HCT116 (cell line): ENCODE measurements around the gene ARNT2. TPM values are rescaled to one million over a fixed set of nuclear protein-coding genes. Genes with fewer than 3 reads are reported as not detected.

Source experiments
- ATAC-seq: fragments of 200-7000 bp; cut with Tn5 transposase; 2 replicates; pipeline ENCODE4 v1.9.1; 2020; ENCODE audit warnings: mild to moderate bottlenecking, moderate library complexity
- BruUV-seq: library from RNA; stranded (reverse); fragments of 400-500 nt; replicated peaks from 2 replicates; lab custom pipeline; 2021; lab: Mats Ljungman, UMichigan
- CTCF ChIA-PET: fragments of 300-600 bp; sonication (Branson Sonifier 250); formaldehyde crosslinking; loops from one replicate; lab custom pipeline; 2021; ENCODE audit warnings: antibody characterized with exemption; lab: Charles Lee
- POLR2A ChIA-PET: fragments of 300-600, 350-600 bp; sonication (Branson Sonifier 250); formaldehyde crosslinking; loops from one replicate; lab custom pipeline; 2021; ENCODE audit warnings: antibody characterized with exemption; lab: Charles Lee
- RAD21 ChIA-PET, 2 experiments: fragments of 300-600 bp; sonication (Branson Sonifier 250); formaldehyde crosslinking; loops; one replicate each; lab custom pipeline; 2023; ENCODE audit warnings: low total read pairs in 2 of 2; ENCODE audit not compliant: uncharacterized antibody in 2 of 2, unreplicated experiment in 2 of 2, low non-redundant PET in 1 of 2; lab: Charles Lee
- DNase-seq: peaks from one replicate; pipeline ENCODE4 v3.0.0-alpha.2; 2010; ENCODE audit warnings: low read depth, low spot score
- H2AFZ ChIP-seq: fragments of 200-600 bp; shearing (Covaris generic), sonication (generic); 2 replicates; pipeline ENCODE4 v1.6.1; 2017; ENCODE audit warnings: low read depth, mixed run types, mixed read lengths, antibody characterized with exemption, low read length; ENCODE audit not compliant: poor library complexity, severe bottlenecking
- H3K27ac ChIP-seq: 2 replicates; pipeline ENCODE4 v1.5.1; 2012; ENCODE audit warnings: low read depth, low read length
- H3K27me3 ChIP-seq: fragments of 200-600 bp; sonication (generic); 2 replicates; pipeline ENCODE4 v1.6.1; 2016; ENCODE audit warnings: mixed run types, low read length, mixed read lengths; ENCODE audit not compliant: insufficient read depth
- H3K36me3 ChIP-seq, 2 experiments: fragments of 200-500 bp in 1 of 2; fragments of 200-600 bp in 1 of 2; sonication (Bioruptor generic) in 1 of 2; sonication (generic) in 1 of 2; 2 replicates each; pipeline versions ENCODE4 v1.5.1 to v1.6.1; 2014 to 2016; ENCODE audit warnings: low read length in 2 of 2, inconsistent platforms in 1 of 2, mixed read lengths in 1 of 2, mixed run types in 1 of 2; ENCODE audit not compliant: insufficient read depth in 2 of 2, control insufficient read depth in 1 of 2
- H3K4me1 ChIP-seq, 2 experiments: fragments of 200-600 bp in 1 of 2; sonication (generic) in 1 of 2; 2 replicates each; pipeline versions ENCODE4 v1.5.1 to v1.6.1; 2012 to 2017; ENCODE audit warnings: low read length in 2 of 2, inconsistent platforms in 1 of 2, mild to moderate bottlenecking in 1 of 2, mixed read lengths in 1 of 2, mixed run types in 1 of 2, moderate library complexity in 1 of 2; ENCODE audit not compliant: insufficient read depth in 2 of 2, control insufficient read depth in 1 of 2
- H3K4me2 ChIP-seq: fragments of 200-600 bp; sonication (generic); 2 replicates; pipeline ENCODE4 v1.6.1; 2017; ENCODE audit warnings: mixed run types, low read length, mixed read lengths
- H3K4me3 ChIP-seq, 2 experiments: fragments of 200-600 bp in 1 of 2; sonication (generic) in 1 of 2; replicated peaks in 1 of 2; 2 replicates each; pipeline ENCODE4 v1.5.1; 2011 to 2016; ENCODE audit warnings: low read length in 2 of 2, control low read depth in 1 of 2, low read depth in 1 of 2, mild to moderate bottlenecking in 1 of 2, mixed read lengths in 1 of 2, mixed run types in 1 of 2
- H3K79me2 ChIP-seq: fragments of 200-600 bp; sonication (generic); 2 replicates; pipeline ENCODE4 v1.6.1; 2017; ENCODE audit warnings: mild to moderate bottlenecking, mixed run types, low read length, moderate library complexity, mixed read lengths; ENCODE audit not compliant: insufficient read depth
- H3K9ac ChIP-seq: fragments of 200-600 bp; sonication (generic); 2 replicates; pipeline ENCODE4 v1.6.1; 2016; ENCODE audit warnings: low read length, mixed read lengths
- H3K9me2 ChIP-seq: fragments of 200-600 bp; sonication (generic), shearing (Covaris generic); 2 replicates; pipeline ENCODE4 v1.6.1; 2017; ENCODE audit warnings: mixed run types, mild to moderate bottlenecking, moderate library complexity; ENCODE audit not compliant: insufficient read depth
- H3K9me3 ChIP-seq, 2 experiments: fragments of 200-500 bp in 1 of 2; fragments of 200-600 bp in 1 of 2; sonication (Bioruptor generic) in 1 of 2; sonication (generic) in 1 of 2; 2 replicates each; pipeline ENCODE4 v1.6.1; 2014 to 2017; ENCODE audit warnings: low read length in 2 of 2, mixed read lengths in 2 of 2, inconsistent platforms in 1 of 2, low read depth in 1 of 2, mild to moderate bottlenecking in 1 of 2, mixed run types in 1 of 2, moderate library complexity in 1 of 2; ENCODE audit not compliant: control insufficient read depth in 1 of 2, insufficient read depth in 1 of 2
- H4K20me1 ChIP-seq: fragments of 200-600 bp; sonication (generic), shearing (Covaris generic); 2 replicates; pipeline ENCODE4 v1.6.1; 2017; ENCODE audit warnings: mixed run types, mild to moderate bottlenecking, moderate library complexity; ENCODE audit not compliant: insufficient read depth
- CBX3 ChIP-seq: IDR thresholded peaks from 2 replicates; pipeline ENCODE4 v1.6.1; 2012; ENCODE audit warnings: low read depth
- CEBPB ChIP-seq: IDR thresholded peaks from 2 replicates; pipeline ENCODE4 v1.6.1; 2012; ENCODE audit warnings: low read depth
- EGR1 ChIP-seq: IDR thresholded peaks from 2 replicates; pipeline ENCODE4 v1.6.1; 2012; ENCODE audit warnings: low read depth
- ELF1 ChIP-seq: IDR thresholded peaks from 2 replicates; pipeline ENCODE4 v1.6.1; 2012; ENCODE audit warnings: low read depth, borderline replicate concordance
- EZH2 ChIP-seq: fragments of 200-600 bp; sonication (generic); IDR thresholded peaks from 2 replicates; pipeline ENCODE4 v1.6.1; 2017; ENCODE audit warnings: antibody characterized with exemption, mixed run types
- JUND ChIP-seq: IDR thresholded peaks from 2 replicates; pipeline ENCODE4 v1.6.1; 2012
- POLR2AphosphoS5 ChIP-seq: IDR thresholded peaks from 2 replicates; pipeline ENCODE4 v1.6.1; 2011; ENCODE audit warnings: mild to moderate bottlenecking, low read depth, low read length, moderate library complexity
- RAD21 ChIP-seq: IDR thresholded peaks from 2 replicates; pipeline ENCODE4 v1.6.1; 2012; ENCODE audit warnings: low read depth, mild to moderate bottlenecking
- YY1 ChIP-seq: IDR thresholded peaks from 2 replicates; pipeline ENCODE4 v1.6.1; 2011; ENCODE audit warnings: low read length, low read depth, moderate library complexity, mild to moderate bottlenecking; ENCODE audit not compliant: insufficient replicate concordance; ENCODE audit errors: extremely low read depth
- intact Hi-C: fragments of 100-400 bp; cut with micrococcal nuclease; formaldehyde crosslinking; loops from 2 replicates; pipeline ENCODE4 v1.10.0; 2022
- total RNA-seq: library from RNA; stranded (reverse); gene quantifications from one replicate; pipeline ENCODE4 v1.2.1, GENCODE V29; 2021; ENCODE audit not compliant: unreplicated experiment
- TF ChIP-seq, protein P1 (sequence below): IDR thresholded peaks from 2 replicates; pipeline ENCODE4 v1.6.1; 2012; ENCODE audit warnings: low read depth
- TF ChIP-seq, protein P2 (sequence below): IDR thresholded peaks from 2 replicates; pipeline ENCODE4 v1.6.1; 2011; ENCODE audit warnings: mild to moderate bottlenecking, low read length, moderate library complexity; ENCODE audit not compliant: insufficient replicate concordance; ENCODE audit errors: extremely low read depth
- TF ChIP-seq, protein P3 (sequence below): IDR thresholded peaks from 2 replicates; pipeline ENCODE4 v1.6.1; 2012

Gene ARNT2
- total RNA-seq, 1 experiment from 2014 or later, result 3.0 TPM

DNA sequence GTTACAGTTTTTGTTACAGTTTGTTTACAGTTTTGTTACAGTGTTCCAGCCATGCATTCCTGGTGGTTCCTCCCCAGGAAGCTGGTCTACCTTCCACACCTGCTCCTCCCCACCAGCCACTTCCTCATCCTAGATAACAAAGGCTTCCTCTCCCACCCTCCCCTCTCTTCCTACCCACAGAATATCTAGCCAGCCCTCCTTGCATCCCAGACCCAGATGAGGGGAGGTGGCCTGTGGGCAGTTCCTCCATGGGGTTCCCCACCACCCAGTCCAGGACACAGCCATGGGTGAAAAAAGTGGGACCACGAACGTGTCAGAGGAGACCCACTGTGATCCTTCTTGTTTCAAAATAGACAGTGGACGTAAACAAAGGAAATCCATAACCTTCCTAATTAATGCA lies 168.2 kb downstream of the ARNT2 start:
- BruUV-seq, result no TSS peak
- POLR2A ChIA-PET, result no interaction called here
- Histone ChIP-seq H3K27ac (no peak overlapping the region), H3K4me1 (no peaks in the 10 kb centered on the region), H3K9ac (no peak overlapping the region), H3K4me3 (no peak overlapping the region), H3K9me2 (no peaks in the 10 kb centered on the region), H3K79me2 (no peaks in the 10 kb centered on the region), H3K9me3 (no peaks in the 10 kb centered on the region), H3K27me3 (no peaks in the 10 kb centered on the region), H3K36me3 (no peaks in the 10 kb centered on the region), H4K20me1 (no peaks in the 10 kb centered on the region), H2AFZ (no peak overlapping the region), H3K4me2 (no peak overlapping the region)
- no peak for DNase-seq
- CTCF ChIA-PET, result no interaction called here
- RAD21 ChIA-PET, result no interaction called here
- intact Hi-C loops, result no loop called here
- no peak for ATAC-seq
- no peak for TF ChIP-seq POLR2AphosphoS5
- TF ChIP-seq CBX3, result no peak
- TF ChIP-seq CEBPB, result no peak
- no peak for TF ChIP-seq RAD21
- TF ChIP-seq EZH2, result no peak
- TF ChIP-seq EGR1, result no peak
- TF ChIP-seq, protein P1, sequence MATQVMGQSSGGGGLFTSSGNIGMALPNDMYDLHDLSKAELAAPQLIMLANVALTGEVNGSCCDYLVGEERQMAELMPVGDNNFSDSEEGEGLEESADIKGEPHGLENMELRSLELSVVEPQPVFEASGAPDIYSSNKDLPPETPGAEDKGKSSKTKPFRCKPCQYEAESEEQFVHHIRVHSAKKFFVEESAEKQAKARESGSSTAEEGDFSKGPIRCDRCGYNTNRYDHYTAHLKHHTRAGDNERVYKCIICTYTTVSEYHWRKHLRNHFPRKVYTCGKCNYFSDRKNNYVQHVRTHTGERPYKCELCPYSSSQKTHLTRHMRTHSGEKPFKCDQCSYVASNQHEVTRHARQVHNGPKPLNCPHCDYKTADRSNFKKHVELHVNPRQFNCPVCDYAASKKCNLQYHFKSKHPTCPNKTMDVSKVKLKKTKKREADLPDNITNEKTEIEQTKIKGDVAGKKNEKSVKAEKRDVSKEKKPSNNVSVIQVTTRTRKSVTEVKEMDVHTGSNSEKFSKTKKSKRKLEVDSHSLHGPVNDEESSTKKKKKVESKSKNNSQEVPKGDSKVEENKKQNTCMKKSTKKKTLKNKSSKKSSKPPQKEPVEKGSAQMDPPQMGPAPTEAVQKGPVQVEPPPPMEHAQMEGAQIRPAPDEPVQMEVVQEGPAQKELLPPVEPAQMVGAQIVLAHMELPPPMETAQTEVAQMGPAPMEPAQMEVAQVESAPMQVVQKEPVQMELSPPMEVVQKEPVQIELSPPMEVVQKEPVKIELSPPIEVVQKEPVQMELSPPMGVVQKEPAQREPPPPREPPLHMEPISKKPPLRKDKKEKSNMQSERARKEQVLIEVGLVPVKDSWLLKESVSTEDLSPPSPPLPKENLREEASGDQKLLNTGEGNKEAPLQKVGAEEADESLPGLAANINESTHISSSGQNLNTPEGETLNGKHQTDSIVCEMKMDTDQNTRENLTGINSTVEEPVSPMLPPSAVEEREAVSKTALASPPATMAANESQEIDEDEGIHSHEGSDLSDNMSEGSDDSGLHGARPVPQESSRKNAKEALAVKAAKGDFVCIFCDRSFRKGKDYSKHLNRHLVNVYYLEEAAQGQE, result no peak
- no peak for TF ChIP-seq ELF1
- no peak for TF ChIP-seq JUND
- TF ChIP-seq, protein P2, sequence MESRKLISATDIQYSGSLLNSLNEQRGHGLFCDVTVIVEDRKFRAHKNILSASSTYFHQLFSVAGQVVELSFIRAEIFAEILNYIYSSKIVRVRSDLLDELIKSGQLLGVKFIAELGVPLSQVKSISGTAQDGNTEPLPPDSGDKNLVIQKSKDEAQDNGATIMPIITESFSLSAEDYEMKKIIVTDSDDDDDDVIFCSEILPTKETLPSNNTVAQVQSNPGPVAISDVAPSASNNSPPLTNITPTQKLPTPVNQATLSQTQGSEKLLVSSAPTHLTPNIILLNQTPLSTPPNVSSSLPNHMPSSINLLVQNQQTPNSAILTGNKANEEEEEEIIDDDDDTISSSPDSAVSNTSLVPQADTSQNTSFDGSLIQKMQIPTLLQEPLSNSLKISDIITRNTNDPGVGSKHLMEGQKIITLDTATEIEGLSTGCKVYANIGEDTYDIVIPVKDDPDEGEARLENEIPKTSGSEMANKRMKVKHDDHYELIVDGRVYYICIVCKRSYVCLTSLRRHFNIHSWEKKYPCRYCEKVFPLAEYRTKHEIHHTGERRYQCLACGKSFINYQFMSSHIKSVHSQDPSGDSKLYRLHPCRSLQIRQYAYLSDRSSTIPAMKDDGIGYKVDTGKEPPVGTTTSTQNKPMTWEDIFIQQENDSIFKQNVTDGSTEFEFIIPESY, result no peak
- TF ChIP-seq YY1, result no peak
- TF ChIP-seq, protein P3, sequence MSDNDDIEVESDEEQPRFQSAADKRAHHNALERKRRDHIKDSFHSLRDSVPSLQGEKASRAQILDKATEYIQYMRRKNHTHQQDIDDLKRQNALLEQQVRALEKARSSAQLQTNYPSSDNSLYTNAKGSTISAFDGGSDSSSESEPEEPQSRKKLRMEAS, result no peak
- TF ChIP-seq, all 23 proteins: peak for 0
